Measurements from ENCODE around the gene THOC5.
"Not testable (repeated sequence)": the region's sequence is repeated elsewhere in the genome, so short reads cannot be mapped to it uniquely, and the experiment has no call there.

THOC5 gene

GRCh38 chr22:29553351-29554224 is at the start of gene THOC5:
Gene THOC5, minus strand, starts transcription at chr22:29553757. Its CDS starts 4,610 bp downstream, at chr22:29549147.
- DNase-seq, result peak; percentile 97

- DNase-seq, result no peak
Measured at GRCh38 chr22:29598684-29599020, 45.1 kb upstream of the THOC5 start.

DNA sequence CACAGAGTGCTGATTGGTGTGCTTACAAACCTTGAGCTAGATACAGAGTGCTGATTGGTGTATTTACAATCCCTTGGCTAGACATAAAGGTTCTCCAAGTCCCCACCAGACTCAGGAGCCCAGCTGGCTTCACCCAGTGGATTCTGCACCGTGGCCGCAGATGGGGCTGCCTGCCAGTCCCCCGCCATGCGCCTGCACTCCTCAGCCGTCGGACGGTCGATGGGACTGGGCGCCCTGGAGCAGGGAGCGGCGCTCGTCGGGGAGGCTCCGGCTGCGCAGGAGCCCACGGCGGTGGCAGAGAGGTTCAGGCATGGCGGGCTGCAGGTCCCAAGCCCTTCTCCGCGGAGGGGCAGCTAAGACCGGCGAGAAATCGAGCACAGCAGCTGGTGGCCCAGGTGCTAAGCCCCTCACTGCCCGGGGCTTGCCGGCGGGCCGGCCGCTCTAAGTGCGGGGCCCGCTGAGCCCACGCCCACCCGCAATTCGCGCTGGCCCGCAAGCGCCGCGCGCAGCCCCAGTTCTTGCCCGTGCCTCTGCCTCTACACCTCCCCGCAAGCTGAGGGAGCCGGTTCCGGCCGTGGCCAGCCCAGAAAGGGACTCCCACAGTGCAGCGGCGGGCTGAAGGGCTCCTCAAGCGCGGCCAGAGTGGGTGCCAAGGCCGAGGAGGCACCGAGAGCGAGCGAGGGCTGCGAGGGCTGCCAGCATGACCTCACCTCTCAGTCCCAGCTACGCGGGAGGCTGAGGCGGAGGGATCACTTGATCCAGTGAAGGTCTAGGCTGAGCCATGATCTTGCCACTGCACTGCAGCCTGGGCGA is 44.5 kb upstream of the THOC5 start:
- DNase-seq, result not testable (repeated sequence)

DNA sequence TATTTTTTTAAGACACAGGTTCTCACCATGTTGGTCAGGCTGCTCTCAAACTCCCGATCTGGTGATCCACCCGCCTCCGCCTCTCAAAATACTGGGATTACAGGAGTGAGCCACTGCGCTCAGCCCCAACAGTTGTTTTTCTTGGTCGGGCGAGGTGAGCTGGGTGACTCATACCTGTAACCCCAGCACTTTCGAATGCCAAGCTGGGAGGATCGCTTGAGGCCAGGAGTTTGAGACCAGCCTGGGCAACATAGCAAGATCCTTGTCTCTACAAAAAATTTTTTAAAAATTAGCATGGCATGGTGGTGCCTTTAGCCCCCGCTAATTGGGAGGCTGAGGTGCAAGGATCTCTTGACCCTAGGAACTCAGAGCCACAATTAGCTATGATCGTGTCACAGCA is 42.9 kb upstream of the THOC5 start:
- no peak for DNase-seq

DNA sequence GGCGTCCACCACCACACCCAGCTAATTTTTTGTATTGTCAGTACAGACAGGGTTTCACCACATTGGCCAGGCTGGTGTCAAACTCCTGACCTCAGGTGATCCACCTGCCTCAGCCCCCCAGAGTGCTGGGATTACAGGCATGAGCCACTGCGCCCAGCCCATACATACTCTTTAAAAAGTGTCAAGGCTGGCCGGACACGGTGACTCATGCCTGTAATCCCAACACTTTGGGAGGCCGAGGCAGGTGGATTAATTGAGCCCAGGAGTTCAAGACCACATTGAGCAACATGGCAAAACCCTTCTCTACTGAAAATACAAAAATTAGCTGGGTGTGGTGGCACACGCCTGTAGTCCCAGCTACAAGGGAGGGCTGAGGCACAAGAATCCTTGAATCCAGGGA is 40.9 kb upstream of the THOC5 start:
- DNase-seq, result not testable (repeated sequence)

GRCh38 chr22:29593923-29594322 is 40.4 kb upstream of the THOC5 start:
- DNase-seq, result no peak

DNA sequence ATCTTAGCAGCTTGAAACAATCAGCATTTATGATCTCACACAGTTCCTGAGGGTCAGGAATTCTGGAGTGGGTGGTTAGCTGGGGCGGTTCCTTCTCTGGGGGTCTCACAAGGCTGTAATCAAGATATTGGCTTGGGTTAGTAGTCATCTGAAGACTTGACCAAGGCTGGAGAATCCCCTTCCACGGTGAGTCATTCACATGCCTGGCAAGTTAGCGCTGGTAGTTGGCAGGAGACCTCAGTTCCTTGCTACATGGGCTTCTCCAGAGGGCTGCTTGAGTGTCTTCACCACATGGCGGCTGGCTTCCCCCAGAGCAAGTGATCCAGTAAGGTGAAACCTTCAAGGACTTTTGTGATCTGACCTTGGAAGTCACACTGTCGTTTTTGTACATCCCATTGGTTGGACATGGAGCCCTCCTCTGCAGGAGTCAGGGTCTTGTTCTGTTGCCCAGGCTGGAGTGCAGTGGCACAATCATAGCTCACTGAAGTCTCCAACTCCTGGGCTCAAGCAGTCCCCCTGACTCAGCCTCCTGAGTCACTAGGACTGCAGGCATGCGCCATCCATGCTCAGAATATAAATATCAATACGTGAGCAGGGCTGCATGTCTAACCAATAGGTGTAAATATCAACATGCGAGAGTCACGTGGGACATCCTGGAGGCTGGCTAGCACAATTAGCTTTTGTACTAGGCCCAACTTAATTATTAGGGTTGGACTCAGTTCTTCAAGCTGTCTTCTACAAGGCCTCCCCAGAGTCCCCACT is 34.6 kb upstream of the THOC5 start:
- no peak for DNase-seq

DNA sequence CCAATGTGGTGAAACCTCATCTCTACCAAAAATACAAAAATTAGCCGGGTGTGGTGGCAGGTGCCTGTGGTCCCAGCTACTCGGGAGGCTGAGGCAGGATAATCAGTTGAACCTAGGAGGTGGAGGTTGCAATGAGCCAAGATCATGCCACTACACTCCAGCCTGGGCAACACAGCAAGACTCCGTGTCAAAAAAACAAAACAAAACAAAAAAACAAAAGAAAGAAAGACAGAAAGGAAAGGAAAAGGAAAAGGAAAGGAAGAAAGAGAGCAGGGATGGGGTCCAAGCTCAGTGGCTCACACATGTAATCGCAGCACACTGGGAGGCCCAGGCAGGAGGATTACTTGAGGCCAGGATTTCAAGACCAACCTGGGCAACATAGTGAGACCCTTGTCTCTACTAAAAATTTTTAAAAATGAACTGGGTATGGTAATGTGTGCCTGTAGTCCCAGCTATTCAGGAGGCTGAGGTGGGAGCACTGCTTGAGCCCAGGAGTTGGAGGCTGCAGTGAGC is 32.7 kb upstream of the THOC5 start:
- DNase-seq, result not testable (repeated sequence)

DNA sequence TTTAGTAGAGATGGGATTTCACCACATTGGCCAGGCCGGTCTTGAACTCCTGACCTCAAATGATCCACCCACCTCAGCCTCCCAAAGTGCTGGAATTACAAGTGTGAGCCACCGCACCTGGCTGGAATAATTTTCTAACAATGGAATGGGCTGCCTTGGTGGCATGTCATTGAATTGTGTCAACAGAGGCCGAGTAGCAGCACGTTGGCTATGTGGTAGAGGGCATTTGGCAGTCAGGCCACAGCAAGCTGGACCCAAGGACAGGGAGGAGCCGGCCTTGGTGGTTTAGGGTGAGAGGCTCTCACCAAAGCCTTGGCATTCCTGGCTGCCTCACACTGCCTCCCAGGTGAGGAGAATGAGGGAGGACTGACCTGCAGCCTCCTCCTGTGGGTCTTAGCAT is 31.4 kb upstream of the THOC5 start:
- no peak for DNase-seq

GRCh38 chr22:29581799-29582198 is 28.2 kb upstream of the THOC5 start:
- DNase-seq, result peak; percentile 29

DNA sequence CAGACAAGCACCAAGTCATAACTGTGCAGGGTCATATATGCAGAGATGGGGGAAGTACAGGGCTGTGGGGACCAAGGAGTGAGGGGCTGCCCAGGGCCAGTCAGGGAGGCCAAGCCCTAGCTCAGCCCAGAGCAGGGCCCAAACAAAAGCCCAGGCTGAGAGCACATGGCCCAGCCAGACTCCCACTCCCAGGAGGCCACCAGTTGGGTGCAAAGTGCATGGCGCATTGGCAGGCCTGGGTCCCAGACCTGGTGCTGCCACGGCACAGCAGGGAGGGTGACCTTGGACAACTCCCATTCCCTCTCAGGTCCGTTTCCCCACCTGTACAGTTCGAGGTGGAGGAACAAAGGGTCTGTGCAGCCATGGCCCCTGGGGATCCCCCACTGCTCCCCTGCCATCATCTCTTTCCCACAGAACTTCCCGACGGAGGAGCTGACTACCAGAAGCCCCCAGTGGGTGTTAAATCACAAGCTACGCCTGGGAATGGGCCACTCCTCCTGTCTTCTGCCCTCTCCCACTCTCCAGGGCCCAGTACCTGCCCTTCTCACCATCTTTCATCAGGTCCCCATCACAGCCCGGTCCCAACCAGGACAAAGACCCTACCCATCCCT is 26.7 kb upstream of the THOC5 start:
- peak; percentile 35 for DNase-seq

- no peak for DNase-seq
Measured at GRCh38 chr22:29578462-29579200, 25.1 kb upstream of the THOC5 start.

GRCh38 chr22:29574762-29575450 is 21.3 kb upstream of the THOC5 start:
- no peak for DNase-seq

GRCh38 chr22:29570912-29571549 is 17.5 kb upstream of the THOC5 start:
- DNase-seq, result no peak

- DNase-seq, result no peak
Measured at GRCh38 chr22:29570456-29570855, 16.9 kb upstream of the THOC5 start.

DNA sequence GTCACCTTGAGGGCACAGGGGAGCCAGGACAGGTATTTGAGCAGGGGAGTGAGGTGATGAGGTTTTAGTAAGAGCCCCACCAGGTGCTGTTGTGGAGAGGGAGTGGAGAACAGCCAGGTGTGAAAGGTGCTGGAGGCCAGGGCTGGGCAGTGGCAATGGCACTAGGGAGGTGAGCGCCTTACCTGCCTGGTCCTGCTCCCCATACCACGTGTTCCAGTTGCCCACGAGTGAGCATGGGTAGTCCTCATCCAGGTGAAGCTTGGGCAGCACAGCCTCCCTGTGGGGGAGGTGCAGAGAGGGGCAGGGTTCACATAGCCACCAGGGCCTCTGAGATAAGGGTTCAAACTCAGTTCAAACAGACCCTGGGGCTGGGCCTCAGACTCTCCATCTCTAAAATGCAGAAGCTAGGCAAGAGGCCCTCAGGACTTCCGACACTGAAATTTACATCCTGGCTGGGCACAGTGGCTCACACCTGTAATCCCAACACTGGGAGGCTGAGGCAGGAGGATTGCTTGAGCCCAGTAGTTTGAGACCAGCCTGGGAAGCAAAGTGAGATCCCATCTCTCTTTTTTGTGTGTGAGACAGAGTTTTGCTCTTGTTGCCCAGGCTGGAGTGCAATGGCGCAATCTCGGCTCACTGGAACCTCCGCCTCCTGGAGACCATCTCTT is 15.6 kb upstream of the THOC5 start:
- DNase-seq, result no peak

DNA sequence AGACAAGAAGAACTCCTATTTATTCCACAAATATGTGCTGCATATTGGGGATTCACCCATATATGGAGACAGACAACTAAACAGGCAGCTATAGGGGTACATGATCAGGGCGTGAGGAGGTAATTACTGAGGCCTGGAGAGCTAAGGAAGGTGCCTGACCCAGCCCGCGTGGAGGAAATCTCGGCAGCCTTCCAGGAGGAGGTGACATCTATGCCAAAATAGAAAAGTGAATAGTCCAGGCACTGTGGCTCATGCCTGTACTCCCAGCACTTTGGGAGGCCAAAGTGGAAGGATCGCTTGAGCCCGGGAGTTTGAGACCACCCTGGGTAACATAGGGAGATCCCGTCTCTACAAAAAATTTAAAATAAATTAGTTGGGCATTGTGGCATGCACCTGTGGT is 13.8 kb upstream of the THOC5 start:
- DNase-seq, result no peak

DNA sequence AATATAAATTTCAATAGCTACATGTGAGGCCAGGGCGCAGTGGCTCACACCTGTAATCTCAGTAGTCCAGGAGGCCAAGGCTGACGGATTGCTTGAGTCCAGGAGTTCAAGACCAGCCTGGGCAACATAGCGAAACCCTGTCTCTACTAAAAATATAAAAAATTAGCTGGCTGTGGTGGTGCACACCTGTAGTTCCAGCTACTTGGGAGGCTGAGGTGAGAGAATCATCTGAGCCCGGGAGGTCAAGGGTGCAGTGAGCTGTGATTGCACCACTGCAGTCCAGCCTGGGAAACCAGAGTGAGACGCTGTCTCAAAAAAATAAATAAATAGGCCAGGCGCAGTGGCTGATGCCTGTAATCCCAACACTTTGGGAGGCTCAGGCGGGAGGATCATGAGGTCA is 13.0 kb upstream of the THOC5 start:
- not testable (repeated sequence) for DNase-seq

GRCh38 chr22:29563652-29564460 is 10.3 kb upstream of the THOC5 start:
- no peak for DNase-seq
